Globus pallidus (tissue), 1 donor: ENCODE data around the gene MGRN1.

Experiments
- DNase-seq: peaks from one replicate; pipeline ENCODE4 v3.0.0-alpha.2; 2015; ENCODE audit warnings: low spot score

Gene MGRN1

DNA sequence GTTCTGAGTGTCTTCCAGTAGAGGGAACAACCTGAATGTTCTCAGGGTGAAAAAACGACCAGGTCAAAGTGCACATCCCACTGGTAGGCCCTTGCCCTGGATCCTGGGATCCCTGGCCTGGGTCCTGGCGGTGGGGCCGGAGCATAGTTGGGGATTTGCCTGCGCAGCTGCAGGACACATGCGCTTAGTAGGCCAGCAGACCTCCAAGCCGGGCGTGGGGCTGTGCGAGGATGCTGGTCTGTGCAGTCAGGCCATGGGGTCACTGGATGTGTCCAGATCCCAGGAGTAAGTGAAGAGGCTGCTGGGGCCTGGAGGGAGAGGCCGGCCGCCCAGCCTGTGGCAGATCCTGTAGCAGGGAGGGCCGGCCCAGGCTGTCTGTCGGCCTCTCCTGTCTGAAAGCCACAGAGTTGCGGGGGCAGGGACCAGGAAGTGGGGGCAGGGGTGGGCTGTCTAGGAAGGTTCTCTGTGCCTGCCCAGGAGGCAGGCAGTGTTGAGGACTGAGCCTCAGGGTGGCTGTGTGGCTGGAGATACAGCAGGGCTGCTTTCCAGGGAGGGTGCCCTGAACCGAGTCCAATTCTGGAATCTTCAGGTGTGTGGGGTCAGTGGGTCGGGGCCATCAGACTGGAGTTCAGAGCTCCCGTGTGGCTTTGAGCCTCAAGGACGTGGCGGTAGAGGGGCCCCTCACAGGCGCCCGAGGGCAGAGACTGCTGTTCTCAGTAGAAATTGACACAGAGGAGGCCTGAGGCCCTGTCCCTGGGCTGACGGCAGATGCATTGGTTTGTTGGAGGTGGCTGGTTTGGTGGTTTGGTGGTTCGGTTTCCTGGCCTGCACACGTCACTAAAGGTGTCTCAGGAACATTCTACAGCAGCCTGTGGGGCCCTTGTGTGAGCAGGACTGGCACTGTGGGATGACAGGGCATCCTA lies 51.5 kb downstream of the MGRN1 start:
- DNase-seq: no peak

DNA sequence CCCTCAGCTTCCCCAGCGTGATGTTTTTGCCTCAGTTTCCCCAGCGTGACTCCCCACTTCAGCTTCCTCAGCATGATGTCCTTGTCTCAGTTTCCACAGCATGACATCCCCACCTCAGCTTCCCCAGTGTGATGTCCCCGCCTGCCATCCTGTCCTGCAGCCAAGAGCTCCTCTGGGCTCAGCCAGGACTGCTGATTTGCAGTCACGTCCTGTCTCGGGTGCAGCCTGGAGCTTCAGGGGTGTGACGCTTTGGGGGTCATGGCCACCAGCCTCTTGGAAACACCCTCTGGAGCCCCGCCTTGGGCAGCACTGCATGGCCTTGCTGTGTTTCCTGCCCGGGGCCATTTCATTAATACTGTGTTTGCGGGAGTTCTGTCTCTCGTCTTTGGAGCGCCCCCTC lies 52.2 kb downstream of the MGRN1 start:
- no peak for DNase-seq

DNA sequence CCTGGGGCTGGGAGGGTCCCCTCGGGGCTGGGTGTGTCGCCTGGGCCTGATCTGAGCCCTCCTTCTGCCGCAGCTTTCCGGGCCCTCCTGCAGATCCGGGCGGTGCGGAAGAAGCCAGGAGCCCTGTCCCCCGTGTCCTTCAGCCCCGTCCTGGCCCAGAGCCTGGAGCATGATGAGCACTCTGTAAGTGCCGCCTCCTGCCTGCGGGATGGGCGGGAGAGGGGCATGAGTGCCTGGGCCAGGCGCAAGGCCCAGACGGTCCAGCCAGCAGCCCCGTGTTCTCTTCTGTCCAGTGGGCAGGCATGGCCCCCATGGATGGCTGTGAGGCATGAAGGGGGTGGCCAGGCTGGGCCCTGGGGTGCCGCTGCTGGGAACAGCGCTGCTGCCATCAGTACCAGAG lies 52.8 kb downstream of the MGRN1 start:
- no peak for DNase-seq

DNA sequence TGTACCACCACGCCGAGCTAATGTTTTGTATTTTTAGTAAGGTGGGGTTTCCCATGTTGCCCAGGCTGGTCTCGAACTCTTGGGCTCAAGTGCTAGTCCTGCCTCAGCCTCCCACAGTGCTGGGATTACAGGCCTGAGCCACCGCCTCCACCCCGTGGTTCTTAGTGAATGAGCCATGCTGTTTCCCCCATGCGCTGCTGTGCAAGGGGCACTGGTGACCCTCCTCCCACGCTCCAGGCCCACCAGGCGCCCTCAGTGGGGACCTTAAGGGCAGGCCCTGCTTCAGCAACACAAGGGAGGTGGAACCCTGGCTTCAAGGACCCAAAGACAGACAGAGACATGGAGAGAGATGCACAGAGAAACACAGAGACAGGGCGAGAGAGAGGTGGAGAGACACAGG lies 53.4 kb downstream of the MGRN1 start:
- DNase-seq: no peak

DNA sequence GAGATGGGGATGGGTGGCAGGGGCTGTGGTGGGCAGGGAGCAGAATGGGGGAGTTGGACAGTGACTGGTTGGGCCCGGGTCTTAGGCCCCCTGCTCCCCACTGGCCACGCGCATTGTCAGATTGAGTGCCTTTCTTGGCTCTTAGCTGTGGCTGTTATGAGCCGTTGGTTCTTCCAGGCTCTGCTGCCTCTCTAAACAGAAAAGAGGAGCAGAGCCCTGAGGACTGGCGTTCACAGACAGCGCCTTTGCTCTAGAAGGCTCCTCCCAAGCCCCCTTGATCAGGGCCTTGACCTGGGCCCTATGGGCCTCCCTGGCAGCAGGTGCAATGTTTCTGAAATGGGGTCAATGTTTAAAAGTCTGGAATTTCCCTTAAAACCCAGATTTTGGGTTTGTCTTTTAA lies 54.0 kb downstream of the MGRN1 start:
- DNase-seq: no peak

DNA sequence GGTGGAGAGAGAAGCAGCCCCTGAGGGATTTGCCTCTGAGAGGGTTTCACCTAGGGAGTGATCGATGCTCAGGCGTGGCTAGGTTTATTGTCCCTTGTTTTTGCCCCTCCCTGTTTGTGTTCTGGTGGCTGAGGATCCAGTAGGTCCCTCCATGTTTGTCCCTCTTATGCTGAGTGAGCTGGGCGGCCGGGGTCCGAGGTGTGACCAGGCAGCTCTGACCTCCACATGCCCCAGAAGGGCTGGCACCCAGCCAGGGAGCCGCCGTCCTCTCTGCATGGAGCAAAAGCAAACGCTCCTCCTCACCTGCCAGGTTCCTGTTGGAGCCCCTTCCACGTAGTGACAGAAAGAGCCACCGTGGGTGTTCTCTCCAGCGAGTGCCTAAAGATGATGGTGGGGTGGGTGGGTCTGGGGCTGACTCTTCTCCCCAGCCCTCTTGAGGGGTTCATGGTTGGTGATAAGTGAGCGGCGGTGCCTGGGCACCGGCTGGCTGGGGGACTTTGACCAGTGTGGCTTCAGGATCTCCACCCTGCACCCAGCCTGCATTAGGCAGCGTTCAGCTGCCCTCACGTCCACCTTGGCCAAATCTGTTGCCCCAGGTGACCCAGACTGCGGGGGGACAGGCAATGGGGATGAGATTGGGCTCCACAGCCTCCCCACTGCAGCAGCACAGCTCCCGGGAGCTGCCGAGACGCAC lies 54.7 kb downstream of the MGRN1 start:
- DNase-seq: no peak

DNA sequence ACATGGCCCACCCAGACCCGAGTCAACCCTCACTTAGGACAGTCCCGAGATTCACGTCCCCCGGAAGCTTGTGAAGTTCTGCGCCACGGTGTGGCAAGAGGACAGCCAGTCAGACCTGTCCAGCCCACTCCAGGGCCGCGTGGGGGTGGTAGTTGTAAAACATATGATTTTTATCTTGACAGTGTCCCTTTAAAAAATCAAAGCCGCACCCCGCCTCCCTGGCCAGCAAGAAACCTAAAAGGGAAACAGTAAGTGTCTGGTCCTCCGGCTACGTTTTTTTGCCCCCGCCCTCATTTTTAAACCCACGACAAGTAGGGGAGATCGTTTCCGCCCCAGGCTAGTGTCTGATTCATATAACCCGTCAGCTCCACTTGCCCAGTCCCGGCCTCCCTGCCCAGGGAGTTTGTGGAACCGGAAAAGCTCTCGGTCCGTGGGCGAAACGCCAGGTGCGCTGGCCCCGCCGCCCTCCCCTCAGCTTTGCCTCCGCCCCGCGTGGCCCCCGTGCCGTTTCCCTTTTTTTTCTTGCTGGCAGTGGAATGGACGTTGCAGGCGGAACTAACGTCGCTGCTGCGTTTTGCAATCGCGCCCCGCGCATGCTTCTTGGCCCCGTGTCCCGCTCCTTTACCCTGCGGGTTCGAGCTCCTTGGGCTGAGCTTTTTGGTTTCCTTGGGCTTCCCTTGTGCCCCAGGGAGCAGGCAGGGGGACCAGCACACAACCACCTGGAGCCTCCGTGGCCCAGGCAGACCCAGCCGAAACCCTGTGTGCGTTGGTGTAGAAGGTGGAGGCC lies 55.4 kb downstream of the MGRN1 start:
- no peak for DNase-seq

DNA sequence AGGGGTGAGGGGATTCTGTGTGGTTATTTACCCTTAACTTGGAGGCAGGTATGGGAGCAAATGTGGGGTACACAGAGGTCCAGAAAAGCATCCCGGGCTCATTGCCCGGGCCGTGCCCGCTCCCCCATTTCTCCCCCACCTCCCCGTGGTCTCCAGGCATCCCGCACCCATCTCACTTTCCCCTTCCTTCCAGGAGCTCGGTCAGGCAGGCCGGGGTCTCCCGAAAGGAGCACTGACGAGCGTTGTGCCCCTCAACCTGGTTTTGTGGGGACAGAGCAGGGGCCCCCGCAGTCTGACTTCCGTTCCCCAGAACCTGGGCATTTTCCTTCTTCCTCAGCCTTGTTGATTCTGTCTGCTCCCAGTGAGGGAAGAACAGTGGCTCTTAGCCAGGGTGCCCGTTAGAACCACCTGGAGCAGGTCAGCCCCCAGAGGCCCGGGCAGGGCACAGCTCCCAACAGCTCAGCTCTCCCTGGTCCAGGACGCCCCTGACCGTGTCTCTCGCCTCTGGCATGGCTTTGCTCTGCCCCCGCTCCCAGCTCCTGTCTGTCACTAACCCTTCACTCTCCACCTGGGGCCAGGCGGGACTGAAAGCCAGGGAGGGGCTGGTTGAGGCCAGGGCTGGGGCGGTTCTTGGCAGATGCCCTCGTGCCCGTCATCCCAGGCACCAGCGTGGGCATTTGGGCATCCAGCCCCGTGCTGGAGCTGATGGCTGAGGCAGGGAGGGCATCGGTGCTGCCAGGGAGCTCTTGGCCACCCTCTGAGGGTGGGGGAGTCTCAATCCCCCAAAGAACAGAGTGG lies 56.2 kb downstream of the MGRN1 start:
- DNase-seq: no peak

DNA sequence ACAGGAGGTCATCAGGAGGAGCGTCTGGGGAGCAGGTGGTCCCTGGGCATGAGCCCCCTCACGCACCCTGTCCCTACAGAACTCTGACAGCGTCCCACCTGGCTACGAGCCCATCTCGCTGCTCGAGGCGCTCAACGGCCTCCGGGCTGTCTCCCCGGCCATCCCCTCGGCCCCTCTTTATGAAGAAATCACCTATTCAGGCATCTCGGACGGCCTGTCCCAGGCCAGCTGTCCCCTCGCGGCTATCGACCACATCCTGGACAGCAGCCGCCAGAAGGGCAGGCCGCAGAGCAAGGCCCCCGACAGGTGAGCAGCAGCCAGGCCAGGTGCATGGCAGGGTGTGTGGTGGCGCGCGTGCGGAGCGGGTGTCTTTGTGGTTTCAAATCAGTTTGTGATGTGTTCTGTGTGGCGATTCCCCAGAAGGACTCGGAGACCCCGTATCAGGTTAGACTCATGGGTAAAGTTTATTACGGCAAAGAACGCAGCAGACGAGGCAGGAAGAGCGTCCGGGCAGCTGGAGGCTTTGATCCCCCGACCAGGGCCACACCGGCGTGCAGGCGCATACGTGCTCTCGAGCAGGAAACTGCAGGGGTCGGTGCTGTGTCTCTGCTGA lies 57.0 kb downstream of the MGRN1 start:
- no peak for DNase-seq

DNA sequence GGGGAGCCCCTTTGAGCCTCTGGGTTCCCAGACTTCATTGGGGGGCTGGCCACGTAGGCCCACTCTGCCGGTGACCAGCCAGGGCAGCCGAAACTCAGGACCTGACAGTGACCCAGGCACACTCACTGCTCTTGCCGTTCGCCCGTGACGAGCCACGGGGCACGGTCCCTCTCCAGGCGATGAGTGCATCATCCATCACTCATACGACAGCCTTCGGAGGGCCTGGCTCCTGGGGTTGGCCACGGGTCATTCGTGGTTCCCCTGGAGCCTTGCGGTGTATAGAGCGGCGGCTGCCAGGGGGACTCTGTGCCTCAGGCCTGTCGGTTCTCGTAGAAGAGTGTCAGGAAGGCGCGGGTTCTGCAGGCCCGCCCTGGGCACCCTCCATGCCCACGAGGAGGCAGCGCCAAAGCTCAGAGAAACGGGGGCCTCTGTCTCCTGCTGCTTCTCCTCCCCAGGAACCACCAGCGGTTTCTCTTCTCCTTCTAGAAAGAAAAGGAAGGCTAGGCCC lies 57.5 kb downstream of the MGRN1 start:
- DNase-seq: no peak

DNA sequence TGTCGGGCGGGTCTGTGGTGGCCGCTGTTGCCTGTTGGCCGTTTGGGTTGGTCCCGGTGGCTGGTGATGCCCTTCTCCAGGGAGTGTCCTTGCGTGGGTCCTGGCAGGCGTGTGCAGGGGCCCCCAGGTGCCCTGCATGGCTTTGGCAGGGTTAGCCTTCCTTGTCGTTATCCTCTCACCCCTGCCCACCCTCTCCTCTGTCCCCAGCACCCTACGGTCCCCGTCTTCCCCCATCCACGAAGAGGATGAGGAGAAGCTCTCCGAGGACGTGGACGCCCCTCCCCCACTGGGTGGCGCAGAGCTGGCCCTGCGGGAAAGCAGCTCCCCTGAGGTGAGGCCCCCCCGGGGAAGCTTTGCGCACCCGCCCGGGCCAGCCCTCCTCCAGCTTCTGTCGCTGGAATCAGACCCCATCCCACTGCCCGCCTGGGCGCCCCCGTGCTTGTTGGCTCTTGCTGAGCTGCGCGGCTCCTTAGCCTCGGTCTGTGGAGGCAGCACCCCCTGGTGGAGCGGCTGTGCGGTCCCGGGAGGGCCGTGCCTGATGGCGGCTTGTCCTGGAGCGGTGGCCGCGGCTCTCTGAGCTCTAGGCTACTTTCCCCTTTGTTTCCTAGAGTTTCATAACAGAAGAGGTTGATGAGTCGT lies 58.1 kb downstream of the MGRN1 start:
- no peak for DNase-seq

DNA sequence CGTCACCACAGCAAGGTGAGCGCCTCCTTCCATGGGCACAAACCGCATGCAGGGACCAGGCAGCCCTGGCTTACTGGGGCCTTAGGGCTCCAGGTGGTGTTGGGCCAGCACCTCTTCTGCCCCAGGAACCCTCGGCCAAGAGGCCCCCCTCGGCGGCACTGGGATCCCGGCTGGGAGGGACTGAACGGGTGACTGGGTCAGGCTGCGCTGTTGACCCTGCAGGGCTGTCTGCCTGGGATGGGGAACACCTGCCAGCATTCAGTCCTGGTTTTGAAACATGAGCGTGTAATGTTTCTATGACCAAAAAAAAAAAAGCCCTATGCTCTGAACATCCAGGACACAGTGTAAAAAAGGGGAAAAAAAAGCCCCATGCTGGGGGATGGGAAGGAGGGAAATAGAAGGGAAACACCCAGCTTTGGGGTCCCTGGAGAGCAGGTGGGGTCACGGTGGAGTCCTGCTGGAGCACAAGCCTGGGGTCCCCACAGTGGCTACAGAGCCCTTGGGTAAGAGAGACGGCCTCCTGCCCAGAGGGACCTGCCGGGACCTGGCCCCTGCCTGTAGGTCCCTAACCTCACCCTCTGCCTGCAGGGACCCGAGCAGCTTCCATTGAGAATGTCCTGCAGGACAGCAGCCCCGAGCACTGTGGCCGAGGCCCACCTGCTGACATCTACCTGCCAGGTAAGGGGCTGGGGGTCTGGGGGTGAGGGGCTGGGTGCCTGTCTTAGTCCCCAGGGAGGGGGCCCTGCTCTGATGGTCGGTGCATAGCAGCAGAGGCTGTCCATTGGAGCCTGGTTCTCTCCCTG lies 58.8 kb downstream of the MGRN1 start:
- DNase-seq: no peak

DNA sequence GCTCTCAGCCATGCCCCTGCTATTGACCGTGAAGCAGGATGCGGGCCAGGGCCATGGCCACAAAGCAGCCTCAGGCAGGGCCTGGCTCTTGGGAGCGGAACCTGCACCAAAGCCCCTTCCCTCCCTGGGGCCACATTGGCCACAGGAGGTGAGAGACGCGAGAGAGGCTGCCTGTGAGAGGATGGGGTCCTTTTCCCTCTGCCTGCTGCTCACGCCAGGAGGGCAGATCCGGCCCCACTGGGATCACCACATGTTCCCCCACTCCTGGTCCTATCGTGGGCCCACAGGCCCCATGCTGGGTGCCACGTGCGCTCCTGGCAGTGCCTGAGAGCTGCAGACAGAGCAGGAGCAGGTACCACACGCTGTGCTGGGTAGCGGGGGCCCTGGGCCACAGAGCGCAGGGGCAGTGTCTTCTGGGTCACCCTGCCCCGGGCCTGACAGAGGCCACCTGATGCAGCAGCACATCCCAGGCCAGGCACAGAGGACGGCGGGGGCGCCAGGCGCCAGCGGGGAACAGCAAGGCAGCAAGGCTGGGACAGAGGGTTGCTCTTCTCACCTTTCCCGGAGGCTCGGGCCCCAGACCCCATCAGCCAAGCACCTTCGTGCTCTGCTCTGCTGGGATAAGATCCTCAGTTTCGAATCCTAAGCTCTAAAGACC lies 59.6 kb downstream of the MGRN1 start:
- DNase-seq: no peak

DNA sequence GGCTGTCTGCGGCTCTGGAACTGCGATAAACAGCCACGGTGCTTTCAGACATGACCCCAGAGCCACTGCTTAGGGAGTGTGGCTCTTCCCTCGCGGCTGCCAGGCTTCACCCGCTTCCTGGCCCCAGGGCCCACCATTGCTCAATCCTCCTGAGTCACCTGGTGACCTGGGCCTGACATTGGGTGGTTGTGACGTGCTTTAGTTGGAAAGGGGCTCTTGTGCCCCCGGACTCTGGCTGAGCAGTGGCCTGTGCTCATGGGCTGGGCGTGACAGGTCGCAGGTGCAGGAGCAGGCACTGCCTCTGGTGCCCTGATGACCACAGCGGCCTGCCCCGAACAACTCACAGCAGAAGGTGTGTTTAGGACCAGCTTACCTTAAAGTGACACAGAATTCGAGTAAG lies 60.1 kb downstream of the MGRN1 start:
- DNase-seq: no peak

DNA sequence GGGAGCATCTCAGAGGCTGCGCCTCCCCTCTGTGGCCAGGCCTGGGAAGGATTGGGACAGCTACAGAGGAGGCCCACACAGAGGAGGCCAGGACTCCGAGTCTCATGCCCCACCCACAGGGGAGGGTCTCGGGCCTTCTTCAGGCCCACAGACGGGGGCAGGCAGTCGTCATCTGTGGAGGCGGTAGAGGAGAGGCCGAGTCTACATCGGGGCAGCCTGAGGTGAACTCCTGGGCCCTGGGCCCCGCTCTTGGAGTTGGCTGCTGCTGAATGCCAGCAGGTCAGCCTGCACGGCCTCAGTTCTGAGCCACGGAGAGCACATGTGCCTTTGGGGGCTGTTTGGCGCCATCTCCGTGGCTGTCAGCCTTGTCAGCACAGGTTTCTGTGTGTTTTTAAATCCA lies 60.7 kb downstream of the MGRN1 start:
- no peak for DNase-seq

DNA sequence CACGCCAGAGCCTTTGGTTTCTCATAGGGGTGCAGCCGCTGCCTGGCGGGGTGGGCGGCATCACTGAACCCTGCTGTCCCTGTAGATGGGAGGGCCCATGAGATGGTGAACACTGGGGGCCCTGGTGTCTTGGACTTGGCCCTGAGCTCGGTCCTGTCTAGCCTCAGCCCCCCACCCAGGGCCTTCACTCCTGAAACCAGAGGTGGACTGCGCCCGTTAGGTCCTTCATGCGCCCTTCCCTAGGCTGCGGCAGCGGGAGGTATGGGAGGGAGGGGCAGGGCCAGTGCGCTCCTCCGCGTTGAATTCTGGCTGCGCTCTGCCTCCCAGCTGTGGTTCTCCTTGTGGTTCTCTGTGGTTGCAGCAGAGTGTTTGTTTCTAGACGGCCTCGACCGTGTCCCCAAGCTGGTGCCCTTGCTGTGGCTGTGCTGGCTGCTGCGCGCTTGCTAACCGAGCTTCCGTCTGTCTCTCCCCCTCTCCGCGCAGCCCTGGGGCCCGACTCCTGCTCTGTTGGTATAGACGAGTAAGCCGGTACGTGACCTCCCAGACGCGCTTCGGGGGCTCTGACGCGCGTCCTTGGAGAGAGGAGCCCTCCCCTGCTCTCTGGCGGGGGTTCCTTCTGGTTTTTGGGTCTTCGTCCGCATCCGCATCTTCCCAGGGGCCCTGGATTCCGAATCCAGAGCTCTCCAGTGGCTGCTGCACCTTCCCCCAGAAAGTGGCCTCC lies 61.3 kb downstream of the MGRN1 start:
- DNase-seq: no peak

DNA sequence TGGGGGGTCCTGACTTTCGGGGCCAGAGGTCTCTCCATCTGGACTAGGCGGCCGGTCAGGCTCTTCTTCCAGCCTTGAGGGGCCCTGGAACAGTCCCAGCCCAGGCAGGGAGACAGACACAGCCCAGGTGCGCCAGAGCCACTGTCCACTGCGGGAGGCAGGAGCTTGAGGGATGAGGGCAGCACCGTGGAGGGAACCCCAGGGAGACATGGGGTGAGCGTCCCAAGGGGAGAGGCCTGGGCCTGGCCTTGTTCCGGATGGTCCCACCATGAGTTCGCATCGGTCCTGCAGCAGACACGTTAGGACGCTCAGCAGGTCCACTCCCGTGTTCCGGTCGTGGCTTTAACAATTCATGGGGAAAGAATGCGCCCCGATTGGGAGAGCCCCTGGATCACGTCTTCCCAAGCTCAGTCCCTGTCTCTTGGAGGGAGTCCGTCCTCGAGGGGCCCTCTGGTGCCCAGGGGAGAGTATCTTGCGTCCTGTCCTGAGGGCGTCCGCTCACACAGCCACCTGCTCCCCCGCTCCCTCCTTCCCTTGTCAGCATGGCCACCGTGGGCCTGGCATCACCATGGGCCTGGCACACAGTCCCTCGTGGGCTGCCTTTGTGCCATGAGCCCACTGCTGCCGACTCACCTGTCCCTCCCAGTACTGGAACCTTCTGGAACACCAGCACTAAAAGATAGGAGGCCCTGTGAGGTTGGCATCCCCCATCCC lies 62.0 kb downstream of the MGRN1 start:
- DNase-seq: no peak

DNA sequence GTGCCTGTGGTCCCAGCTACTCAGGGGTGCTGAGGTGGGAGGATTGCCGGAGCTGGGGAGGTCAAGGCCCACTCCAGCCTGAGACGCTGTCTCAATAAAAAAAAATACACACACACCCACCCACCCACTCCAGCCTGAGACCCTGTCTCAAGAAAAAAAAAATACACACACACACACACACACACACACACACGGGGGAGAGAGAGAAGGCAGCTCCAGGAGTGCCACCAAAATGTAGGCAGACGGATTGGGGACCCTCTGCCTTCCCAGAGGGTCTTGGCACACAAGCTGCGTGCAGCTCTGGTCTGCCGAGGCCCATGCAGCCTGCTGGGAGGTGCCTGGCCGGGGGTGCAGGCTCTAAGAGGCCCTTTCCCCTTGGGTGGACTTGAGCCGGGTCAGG lies 62.8 kb downstream of the MGRN1 start:
- DNase-seq: no peak
